PC-9 (cell line): ENCODE measurements around the gene LTBP4.

Source experiments
- CTCF ChIP-seq: fragments of 200-600 bp; sonication (generic); conservative IDR thresholded peaks from 2 replicates; pipeline ENCODE4 v1.6.1; 2017; ENCODE audit warnings: mixed run types, antibody characterized with exemption, mild to moderate bottlenecking, moderate library complexity
- EZH2 ChIP-seq: fragments of 200-600 bp; sonication (generic); IDR thresholded peaks from 2 replicates; pipeline ENCODE4 v1.8.0; 2017; ENCODE audit warnings: antibody characterized with exemption, low read depth

- TF ChIP-seq CTCF, result no peak
- no peak for TF ChIP-seq EZH2
These were observed 66.4 kb downstream of the LTBP4 start for GRCh38 chr19:40667602-40668001.
